Fibroblast of villous mesenchyme (primary cell): Measurements from ENCODE around the gene CACNA1C. TPM values are rescaled to one million over a fixed set of nuclear protein-coding genes. Genes with fewer than 3 reads are reported as not detected.

Experiments
- DNase-seq: peaks from one replicate; pipeline ENCODE4 v3.0.0-alpha.2; 2010; ENCODE audit warnings: low read depth
- H3K4me3 ChIP-seq: 2 replicates; pipeline ENCODE4 v1.5.1; 2011; ENCODE audit warnings: low read depth, mild to moderate bottlenecking, low read length
- CTCF ChIP-seq: IDR thresholded peaks from 2 replicates; pipeline ENCODE4 v1.5.1; 2012; ENCODE audit warnings: low read depth, mild to moderate bottlenecking, low read length; ENCODE audit not compliant: insufficient read depth
- total RNA-seq: library from RNA; depleted of rRNA; stranded (reverse); fragments of >200 nt; gene quantifications from 2 replicates; pipeline ENCODE4 v1.2.3, GENCODE V29; 2012

CACNA1C gene
- total RNA-seq, 1 donor = 11.7 TPM

- H3K4me3 ChIP-seq = no peak overlapping the region
- no peak for TF ChIP-seq CTCF
- DNase-seq = no peak
Measured at GRCh38 chr12:2650261-2651067, 597.7 kb downstream of the CACNA1C start.

DNA sequence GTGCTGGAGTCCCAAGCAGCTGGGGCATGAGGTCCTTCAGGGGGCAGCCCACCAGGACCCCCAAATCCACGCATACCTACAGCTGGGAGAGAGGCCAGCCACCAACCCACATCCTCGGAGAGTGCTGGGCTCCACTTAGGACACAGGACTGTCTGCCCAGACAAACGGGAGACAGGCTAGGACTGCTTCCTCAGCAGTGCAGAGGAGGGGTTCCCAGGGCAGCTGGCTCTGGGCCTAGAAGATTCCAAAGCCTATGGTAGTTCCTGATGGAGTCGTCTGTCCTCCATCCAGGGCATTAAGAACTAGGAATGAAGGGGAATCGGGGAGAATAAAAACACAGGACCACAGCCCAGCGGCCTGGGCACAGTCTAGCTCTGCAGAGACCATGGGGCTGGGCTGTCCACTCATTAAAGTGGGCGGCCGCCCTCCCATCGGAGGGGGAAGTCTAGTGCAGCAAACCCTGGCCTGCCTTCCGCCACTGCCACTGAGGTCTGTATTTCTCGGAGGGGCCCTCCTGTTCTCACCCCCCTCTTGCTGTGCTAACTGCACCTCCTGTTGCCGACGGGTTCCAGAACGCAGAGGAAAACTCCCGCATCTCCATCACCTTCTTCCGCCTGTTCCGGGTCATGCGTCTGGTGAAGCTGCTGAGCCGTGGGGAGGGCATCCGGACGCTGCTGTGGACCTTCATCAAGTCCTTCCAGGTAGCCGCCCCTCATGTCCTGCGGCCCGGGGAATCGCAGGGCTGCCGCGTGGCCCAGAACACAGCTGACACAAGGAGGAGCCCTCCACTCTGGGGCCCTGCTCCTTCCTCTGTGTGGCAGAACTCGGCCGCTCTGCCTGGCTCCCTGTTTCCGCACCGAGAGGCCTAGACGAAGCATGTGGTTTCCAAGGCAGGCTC, 598.5 kb downstream of the CACNA1C start:
- H3K4me3 ChIP-seq = no peak overlapping the region
- no peak for DNase-seq
- no peak for TF ChIP-seq CTCF

GRCh38 chr12:2652011-2652400, 599.2 kb downstream of the CACNA1C start:
- no peak for TF ChIP-seq CTCF
- DNase-seq = no peak
- no peak overlapping the region for H3K4me3 ChIP-seq

DNA sequence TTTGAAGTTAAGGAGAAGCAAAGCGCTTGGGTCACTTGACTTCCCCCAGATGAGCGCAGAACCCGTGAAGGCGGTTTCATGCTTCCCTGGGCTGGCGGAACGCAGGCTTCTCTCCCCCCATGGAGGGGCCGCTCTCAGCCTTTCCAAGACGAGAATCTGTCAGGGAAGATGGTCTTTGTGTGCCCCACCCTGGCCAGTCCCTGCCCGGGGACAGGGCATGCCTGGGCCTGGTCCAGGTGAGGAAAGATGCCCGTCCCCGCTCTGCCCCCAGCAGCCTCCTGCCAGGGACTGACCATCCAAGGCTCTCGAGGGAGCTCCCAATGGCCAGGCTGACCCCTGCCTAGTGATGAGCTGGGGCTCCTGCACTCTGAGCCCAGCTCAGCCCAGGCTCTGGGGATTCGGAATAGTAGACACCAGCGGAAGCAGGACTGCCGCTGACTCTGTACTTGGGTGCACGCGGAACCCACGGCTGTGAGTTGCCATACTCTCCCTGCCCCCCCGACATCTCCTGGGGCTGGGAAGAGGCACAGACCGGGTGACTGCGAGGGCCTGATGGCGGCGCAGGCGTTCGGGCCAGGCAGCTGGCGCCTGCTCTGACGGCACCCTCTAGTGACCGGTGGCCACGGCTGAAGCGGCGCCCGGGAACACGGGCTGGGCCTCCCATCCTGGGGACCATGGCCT, 599.8 kb downstream of the CACNA1C start:
- no peak overlapping the region for H3K4me3 ChIP-seq
- no peak for TF ChIP-seq CTCF
- no peak for DNase-seq

DNA sequence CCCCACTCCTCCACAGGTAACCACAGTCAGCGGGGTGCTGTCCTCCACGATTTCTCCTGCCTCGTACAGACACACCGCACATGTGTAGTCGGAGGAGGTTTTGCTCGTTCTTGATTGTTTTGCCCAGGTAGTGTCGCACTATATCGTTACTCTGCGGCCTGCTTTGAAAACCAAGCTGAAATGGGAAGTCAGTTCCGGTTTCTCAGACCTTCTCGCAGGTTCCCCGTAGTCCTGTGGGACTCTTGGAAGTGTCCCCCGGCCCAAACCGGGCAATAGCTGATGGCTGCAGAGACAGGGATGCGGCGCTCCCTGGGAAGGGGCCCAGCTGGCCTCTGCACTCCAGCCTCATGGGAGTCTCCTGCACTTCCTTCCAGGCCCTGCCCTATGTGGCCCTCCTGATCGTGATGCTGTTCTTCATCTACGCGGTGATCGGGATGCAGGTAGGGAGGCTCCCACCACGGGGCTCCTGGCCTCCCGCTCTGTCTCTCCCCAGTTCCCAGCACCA, 600.7 kb downstream of the CACNA1C start:
- DNase-seq = no peak
- H3K4me3 ChIP-seq = no peak overlapping the region
- no peak for TF ChIP-seq CTCF

GRCh38 chr12:2654311-2654710, 601.5 kb downstream of the CACNA1C start:
- TF ChIP-seq CTCF = no peak
- no peak for DNase-seq
- no peak overlapping the region for H3K4me3 ChIP-seq
